Measurements from ENCODE around the gene LDLRAD2.

Gene LDLRAD2

GRCh38 chr1:21868941-21869454 lies 56.9 kb downstream of the LDLRAD2 start:
- no peak for DNase-seq (ENCODE audit: extremely low read depth, low read depth)
- H3K4me3 ChIP-seq (replicated peaks; ENCODE audit: low read depth, low read length): no peak overlapping the region
- TF ChIP-seq CTCF (IDR thresholded peaks at IDR 0.05; ENCODE audit: low read depth, low read length, missing control alignments): no peak

- H3K4me3 ChIP-seq (replicated peaks; ENCODE audit: low read depth, low read length): no peak overlapping the region
- no peak for TF ChIP-seq CTCF (IDR thresholded peaks at IDR 0.05; ENCODE audit: low read depth, low read length, missing control alignments)
- peak; percentile 57 for DNase-seq (ENCODE audit: extremely low read depth, low read depth)
Measured at GRCh38 chr1:21869620-21870121, 57.6 kb downstream of the LDLRAD2 start.

- no peak overlapping the region for H3K4me3 ChIP-seq (replicated peaks; ENCODE audit: low read depth, low read length)
- TF ChIP-seq CTCF (IDR thresholded peaks at IDR 0.05; ENCODE audit: low read depth, low read length, missing control alignments): no peak
- DNase-seq (ENCODE audit: extremely low read depth, low read depth): no peak
Measured at GRCh38 chr1:21870611-21871010, 58.5 kb downstream of the LDLRAD2 start.

GRCh38 chr1:21871943-21872342 lies 59.9 kb downstream of the LDLRAD2 start:
- DNase-seq (ENCODE audit: extremely low read depth, low read depth): no peak
- no peak overlapping the region for H3K4me3 ChIP-seq (replicated peaks; ENCODE audit: low read depth, low read length)
- TF ChIP-seq CTCF (IDR thresholded peaks at IDR 0.05; ENCODE audit: low read depth, low read length, missing control alignments): no peak

- TF ChIP-seq CTCF (IDR thresholded peaks at IDR 0.05; ENCODE audit: low read depth, low read length, missing control alignments): no peak
- H3K4me3 ChIP-seq (replicated peaks; ENCODE audit: low read depth, low read length): no peak overlapping the region
- no peak for DNase-seq (ENCODE audit: extremely low read depth, low read depth)
Measured at GRCh38 chr1:21872445-21873079, 60.5 kb downstream of the LDLRAD2 start.

GRCh38 chr1:21873174-21873573 lies 61.1 kb downstream of the LDLRAD2 start:
- no peak for TF ChIP-seq CTCF (IDR thresholded peaks at IDR 0.05; ENCODE audit: low read depth, low read length, missing control alignments)
- no peak for DNase-seq (ENCODE audit: extremely low read depth, low read depth)

More at GRCh38 chr1:21873174-21873573, 61.1 kb downstream of the LDLRAD2 start:
- no peak overlapping the region for H3K4me3 ChIP-seq (replicated peaks; ENCODE audit: low read depth, low read length)
